Thyroid gland (tissue), 4 donors: ENCODE measurements around the gene FAM174A. TPM values are rescaled to one million over a fixed set of nuclear protein-coding genes. Genes with fewer than 3 reads are reported as not detected.

ENCODE experiments used
- DNase-seq, 2 donors: peaks; one replicate each; pipeline ENCODE4 v3.0.0-alpha.2; 2019
- H3K27ac ChIP-seq, 3 donors: fragments of 200-600 bp; sonication (generic); 1 replicate in 2 of 3; 2 replicates in 1 of 3; pipeline ENCODE4 v1.5.1; 2016 to 2019; ENCODE audit warnings: mild to moderate bottlenecking in 1 of 3, moderate library complexity in 1 of 3
- H3K27me3 ChIP-seq: fragments of 200-600 bp; sonication (generic); one replicate; pipeline ENCODE4 v1.5.1; 2019
- H3K36me3 ChIP-seq, 2 donors: fragments of 200-600 bp; sonication (generic); one replicate each; pipeline ENCODE4 v1.5.1; 2016 to 2019
- H3K4me1 ChIP-seq, 2 donors: fragments of 200-600 bp; sonication (generic); one replicate each; pipeline ENCODE4 v1.5.1; 2017 to 2019
- H3K4me3 ChIP-seq, 3 donors: fragments of 200-600 bp; sonication (generic); replicated peaks in 1 of 3; 1 replicate in 2 of 3; 2 replicates in 1 of 3; pipeline ENCODE4 v1.5.1; 2016; ENCODE audit warnings: mild to moderate bottlenecking in 1 of 3
- H3K9me3 ChIP-seq: fragments of 200-600 bp; sonication (generic); one replicate; pipeline ENCODE4 v1.5.1; 2017
- CTCF ChIP-seq, 6 experiments: fragments of 200-600 bp in 3 of 6; fragments of 450-650 bp in 3 of 6; sonication (generic) in 3 of 6; IDR thresholded peaks; one replicate each; pipeline ENCODE4 v1.5.1; 2016 to 2019; ENCODE audit warnings: antibody characterized with exemption in 6 of 6, mild to moderate bottlenecking in 2 of 6, inconsistent platforms in 1 of 6, moderate library complexity in 1 of 6
- POLR2A ChIP-seq, 2 donors: fragments of 450-650 bp; IDR thresholded peaks; one replicate each; pipeline ENCODE4 v1.6.1; 2017; ENCODE audit warnings: antibody characterized with exemption in 2 of 2, mild to moderate bottlenecking in 2 of 2, moderate library complexity in 1 of 2
- WGBS, 2 donors: methylation state at CpG; one replicate each; pipeline ENCODE4 v1.1.5; 2017; 5-methylcytosine and 5-hydroxymethylcytosine counted together
- intact Hi-C: fragments of 100-400 bp; cut with DNase I; formaldehyde crosslinking; loops from one replicate; pipeline ENCODE4 v1.15.1; 2023
- total RNA-seq, 4 donors: library from RNA; depleted of rRNA; stranded (reverse); fragments of >200 nt; gene quantifications; one replicate each; pipeline ENCODE4 v1.2.3, GENCODE V29; 2016

Gene FAM174A
- total RNA-seq, 4 donors from 2014 or later = 22.5 to 28.6 (median 25.8) TPM

- intact Hi-C loops = no loop called here
- H3K27ac ChIP-seq = no peak overlapping the region
- H3K36me3 ChIP-seq = no peaks in the 10 kb centered on the region
- no peak for DNase-seq
- H3K4me3 ChIP-seq = no peak overlapping the region
- TF ChIP-seq POLR2A (IDR thresholded peaks at IDR 0.05) (no peak), CTCF (IDR thresholded peaks at IDR 0.05) (no peak)
- no peaks in the 10 kb centered on the region for H3K27me3 ChIP-seq
- 64 to 90% methylated on average over 1 of the region's 1 CpG for WGBS, 2 donors
- H3K4me1 ChIP-seq = no peaks in the 10 kb centered on the region
- H3K9me3 ChIP-seq = no peaks in the 10 kb centered on the region
Measured at GRCh38 chr5:100505984-100506670, 29.0 kb upstream of the FAM174A start.

- no peak for DNase-seq
- Histone ChIP-seq H3K4me1 (no peaks in the 10 kb centered on the region), H3K4me3 (no peak overlapping the region), H3K9me3 (no peaks in the 10 kb centered on the region), H3K27me3 (no peaks in the 10 kb centered on the region), H3K36me3 (no peaks in the 10 kb centered on the region), H3K27ac (no peak overlapping the region)
- WGBS, 2 donors = 94 to 100% methylated on average over 1 of the region's 1 CpG
- intact Hi-C loops = no loop called here
- TF ChIP-seq POLR2A (IDR thresholded peaks at IDR 0.05) (no peak), CTCF (IDR thresholded peaks at IDR 0.05) (no peak)
Measured at GRCh38 chr5:100516285-100516684, 18.9 kb upstream of the FAM174A start.

- 45 to 52% methylated on average over 3 to 4 of the region's 5 CpGs for WGBS, 2 donors
- Histone ChIP-seq H3K27me3 (no peaks in the 10 kb centered on the region), H3K4me1 (no peaks in the 10 kb centered on the region), H3K4me3 (no peak overlapping the region), H3K9me3 (no peaks in the 10 kb centered on the region), H3K27ac (no peak overlapping the region), H3K36me3 (no peaks in the 10 kb centered on the region)
- TF ChIP-seq POLR2A (IDR thresholded peaks at IDR 0.05) = no peak
- no peak for TF ChIP-seq CTCF (IDR thresholded peaks at IDR 0.05)
- intact Hi-C loops = no loop called here
- peak; percentile 64 to 80 for DNase-seq
Measured at GRCh38 chr5:100517301-100517974, 17.7 kb upstream of the FAM174A start.

GRCh38 chr5:100518377-100518776 is 16.8 kb upstream of the FAM174A start:
- DNase-seq = no peak
- intact Hi-C loops = no loop called here
- no peak for TF ChIP-seq CTCF (IDR thresholded peaks at IDR 0.05)
- no peak for TF ChIP-seq POLR2A (IDR thresholded peaks at IDR 0.05)
- Histone ChIP-seq H3K27ac (no peak overlapping the region), H3K9me3 (no peaks in the 10 kb centered on the region), H3K4me3 (no peak overlapping the region), H3K27me3 (no peaks in the 10 kb centered on the region), H3K4me1 (no peaks in the 10 kb centered on the region), H3K36me3 (no peaks in the 10 kb centered on the region)
- 59 to 75% methylated on average over 3 of the region's 3 CpGs for whole genome bisulfite sequencing, 2 donors

GRCh38 chr5:100519075-100519474 is 16.1 kb upstream of the FAM174A start:
- no peak for DNase-seq
- H3K4me3 ChIP-seq = no peak overlapping the region
- intact Hi-C loops = no loop called here
- H3K27ac ChIP-seq = no peak overlapping the region
- no peaks in the 10 kb centered on the region for H3K36me3 ChIP-seq
- no peaks in the 10 kb centered on the region for H3K9me3 ChIP-seq
- TF ChIP-seq CTCF (IDR thresholded peaks at IDR 0.05) = no peak
- no peak for TF ChIP-seq POLR2A (IDR thresholded peaks at IDR 0.05)
- H3K4me1 ChIP-seq = no peaks in the 10 kb centered on the region
- no peaks in the 10 kb centered on the region for H3K27me3 ChIP-seq
